PC-9 (cell line): ENCODE results near the gene MYBPH. TPM values are rescaled to one million over a fixed set of nuclear protein-coding genes. Genes with fewer than 3 reads are reported as not detected.
A peak's percentile ranks its signal among the peaks of the same experiment; 100 is the strongest.

Source experiments
- BruUV-seq: library from RNA; stranded (reverse); fragments of 400-500 nt; replicated peaks from 2 replicates; lab custom pipeline; 2021; lab: Mats Ljungman, UMichigan
- CTCF ChIA-PET: fragments of 300-600 bp; sonication (Branson Sonifier 250); formaldehyde crosslinking; loops from one replicate; lab custom pipeline; 2022; ENCODE audit warnings: antibody characterized with exemption; lab: Charles Lee
- POLR2A ChIA-PET: fragments of 300-600 bp; sonication (Branson Sonifier 250); formaldehyde crosslinking; loops from one replicate; lab custom pipeline; 2022; ENCODE audit warnings: antibody characterized with exemption; ENCODE audit not compliant: unreplicated experiment; lab: Charles Lee
- DNase-seq, 2 experiments: peaks; one replicate each; pipeline versions ENCODE4 v3.0.0 to v3.0.0-alpha.2; 2015 to 2022; ENCODE audit warnings: mixed read lengths in 1 of 2
- H2AFZ ChIP-seq: fragments of 200-600 bp; sonication (generic); 2 replicates; pipeline ENCODE4 v1.8.1; 2017; ENCODE audit warnings: antibody characterized with exemption
- H3F3A ChIP-seq: fragments of 200-600 bp; sonication (generic); 2 replicates; pipeline ENCODE4 v1.8.1; 2017; ENCODE audit warnings: antibody characterized with exemption, mild to moderate bottlenecking, low read depth; ENCODE audit not compliant: insufficient read depth
- H3K27ac ChIP-seq: fragments of 200-600 bp; sonication (generic); 2 replicates; pipeline ENCODE4 v1.6.1; 2016; ENCODE audit warnings: mixed run types
- H3K27me3 ChIP-seq: fragments of 200-600 bp; sonication (generic); 2 replicates; pipeline ENCODE4 v1.6.1; 2016; ENCODE audit warnings: low read depth, mixed run types; ENCODE audit not compliant: insufficient read depth
- H3K36me3 ChIP-seq: fragments of 200-600 bp; sonication (generic); 2 replicates; pipeline ENCODE4 v1.6.1; 2016; ENCODE audit warnings: low read depth, mixed run types
- H3K4me1 ChIP-seq: fragments of 200-600 bp; sonication (generic); replicated peaks from 2 replicates; pipeline ENCODE4 v1.6.1; 2016; ENCODE audit warnings: mixed run types; ENCODE audit not compliant: insufficient read depth
- H3K4me2 ChIP-seq: fragments of 200-600 bp; sonication (generic); 2 replicates; pipeline ENCODE4 v1.6.1; 2017; ENCODE audit warnings: mixed run types
- H3K4me3 ChIP-seq: fragments of 200-600 bp; sonication (generic); 2 replicates; pipeline ENCODE4 v1.6.1; 2016; ENCODE audit warnings: mixed run types
- H3K79me2 ChIP-seq: fragments of 200-600 bp; sonication (generic); 2 replicates; pipeline ENCODE4 v1.6.1; 2017; ENCODE audit warnings: low read depth, mixed run types
- H3K9me2 ChIP-seq: fragments of 200-600 bp; sonication (generic); 2 replicates; pipeline ENCODE4 v1.8.1; 2017; ENCODE audit warnings: mild to moderate bottlenecking; ENCODE audit not compliant: insufficient read depth
- H3K9me3 ChIP-seq: fragments of 200-600 bp; sonication (generic); 2 replicates; pipeline ENCODE4 v1.8.1; 2016; ENCODE audit warnings: low read depth; ENCODE audit not compliant: insufficient read depth
- H4K20me1 ChIP-seq: fragments of 200-600 bp; sonication (generic); 2 replicates; pipeline ENCODE4 v1.8.1; 2017; ENCODE audit not compliant: insufficient read depth
- CTCF ChIP-seq: fragments of 200-600 bp; sonication (generic); conservative IDR thresholded peaks from 2 replicates; pipeline ENCODE4 v1.6.1; 2017; ENCODE audit warnings: mixed run types, antibody characterized with exemption, mild to moderate bottlenecking, moderate library complexity
- EZH2 ChIP-seq: fragments of 200-600 bp; sonication (generic); IDR thresholded peaks from 2 replicates; pipeline ENCODE4 v1.8.0; 2017; ENCODE audit warnings: antibody characterized with exemption, low read depth
- intact Hi-C: fragments of 100-400 bp; cut with micrococcal nuclease; formaldehyde crosslinking; loops from one replicate; pipeline ENCODE4 v1.10.0; 2022; ENCODE audit not compliant: unreplicated experiment
- total RNA-seq: library from RNA; stranded (reverse); gene quantifications from 2 replicates; pipeline ENCODE4 v1.2.3, GENCODE V29; 2021

Gene MYBPH
- total RNA-seq, 1 experiment from 2014 or later = not detected

GRCh38 chr1:203153051-203153988, 22.3 kb downstream of the MYBPH start:
- BruUV-seq = TSS peak; percentile 71
- H3K27me3 ChIP-seq = no peaks in the 10 kb centered on the region
- no peak for TF ChIP-seq CTCF
- no peak for TF ChIP-seq EZH2
- intact Hi-C loops = loop anchor here (2.0 kb wide), 1 partner anchor 19 kb away; no protein-coding TSS in a partner anchor
- H2AFZ ChIP-seq = no peak overlapping the region
- no peaks in the 10 kb centered on the region for H3K9me2 ChIP-seq
- peak overlapping the region; percentile 78 for H3K4me2 ChIP-seq
- ChIA-PET POLR2A (no interaction called here), CTCF (interaction anchor here (1.2 to 1.5 kb wide), 3 partner anchors 19 to 35 kb away, joined by 3 to 17 read pairs (median 4); no protein-coding TSS in a partner anchor)
- H3K4me1 ChIP-seq = peaks cover 70% of the 10 kb centered on the region
- peak overlapping the region; percentile 83 for H3K27ac ChIP-seq
- H3K79me2 ChIP-seq = peaks cover 13% of the 10 kb centered on the region
- no peaks in the 10 kb centered on the region for H4K20me1 ChIP-seq
- peaks cover 66% of the 10 kb centered on the region for H3F3A ChIP-seq
- H3K36me3 ChIP-seq = peaks cover 10% of the 10 kb centered on the region; the same call in 1 of the 2 replicates
- H3K4me3 ChIP-seq = peak overlapping the region; percentile 36; the same call in 1 of the 2 replicates
- DNase-seq = peak in 1 of 2 experiments; percentile 72
- peaks cover 5% of the 10 kb centered on the region for H3K9me3 ChIP-seq

DNA sequence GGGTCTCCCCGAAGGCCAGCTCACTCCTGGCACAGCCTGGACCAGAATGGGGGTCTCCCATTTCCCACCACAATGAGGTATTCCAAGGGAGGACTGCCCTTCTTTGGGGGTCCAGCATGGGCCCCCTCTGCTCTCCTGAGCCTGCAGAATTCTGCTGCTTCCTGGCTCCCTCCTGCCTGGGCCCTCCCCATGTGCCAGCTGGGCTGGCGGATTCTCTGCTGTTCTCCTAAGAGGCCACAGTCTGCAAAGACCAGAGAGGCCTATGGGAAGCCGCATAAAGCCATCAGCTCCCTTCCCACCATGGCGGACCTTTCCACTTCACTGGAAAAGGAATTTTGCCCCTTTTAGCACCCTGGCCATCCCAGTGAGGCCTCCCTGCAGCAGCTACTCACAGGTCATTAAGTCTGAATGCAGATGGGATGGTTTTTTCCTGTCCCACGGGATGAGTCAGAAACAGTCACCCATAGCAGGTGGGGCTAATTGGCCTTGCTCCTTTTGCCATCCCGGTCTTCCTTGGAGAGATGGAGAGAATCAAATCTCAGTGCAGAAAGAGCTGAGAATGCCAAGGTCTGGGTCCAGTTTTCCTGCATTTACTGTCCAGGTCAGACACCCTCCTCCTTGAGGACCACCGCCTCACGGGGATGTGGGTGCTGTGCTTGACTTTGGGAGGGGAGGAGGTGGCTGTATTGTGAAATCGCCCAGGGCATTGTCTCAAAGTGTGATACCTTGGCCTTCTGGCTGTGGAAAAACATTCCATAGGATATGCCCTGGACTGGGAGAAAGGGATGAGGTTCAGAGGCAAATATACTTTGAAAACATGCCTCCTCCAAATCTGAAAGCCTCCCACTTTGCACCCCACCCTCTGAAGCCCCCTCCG, 23.2 kb downstream of the MYBPH start:
- Histone ChIP-seq H2AFZ (no peak overlapping the region), H3K4me1 (peaks cover 65% of the 10 kb centered on the region), H3K36me3 (0 out of 2 replicates have a peak, but pooled peaks cover 1% of the 10 kb centered on the region), H3K9me3 (no peaks in the 10 kb centered on the region), H3K27ac (peak overlapping the region; percentile 83), H4K20me1 (no peaks in the 10 kb centered on the region), H3K4me2 (peak overlapping the region; percentile 78), H3K27me3 (no peaks in the 10 kb centered on the region), H3K79me2 (peaks cover 13% of the 10 kb centered on the region), H3K9me2 (no peaks in the 10 kb centered on the region), H3F3A (peaks cover 66% of the 10 kb centered on the region), H3K4me3 (peak overlapping the region; percentile 36; the same call in 1 of the 2 replicates)
- DNase-seq = peak; percentile 60 to 91
- ChIA-PET CTCF (interaction anchor here (1.2 to 1.4 kb wide), 2 partner anchors 19 to 20 kb away, joined by 3 to 4 read pairs; no protein-coding TSS in a partner anchor), POLR2A (interaction anchor here (0.5 to 0.7 kb wide), 2 partner anchors 98 to 1355 kb away, joined by 3 to 9 read pairs; no protein-coding TSS in a partner anchor)
- no TSS peak for BruUV-seq
- intact Hi-C loops = loop anchor here (2.0 kb wide), 1 partner anchor 18 kb away; no protein-coding TSS in a partner anchor
- TF ChIP-seq EZH2 (no peak), CTCF (no peak)
